Heart right ventricle (tissue), 16 donors: Measurements from ENCODE around the gene CGREF1. TPM values are rescaled to one million over a fixed set of nuclear protein-coding genes. Genes with fewer than 3 reads are reported as not detected.
A peak's percentile ranks its signal among the peaks of the same experiment; 100 is the strongest.

Experiments
- ATAC-seq, 8 donors: fragments of 200-7000 bp; cut with Tn5 transposase; one replicate each; pipeline ENCODE4 v1.9.1; 2020; ENCODE audit warnings: mild to moderate bottlenecking in 8 of 8, moderate library complexity in 8 of 8, moderate number of reproducible peaks in 1 of 8
- DNase-seq, 2 donors: peaks; one replicate each; pipeline ENCODE4 v3.0.0-alpha.2; 2020
- H3K27ac ChIP-seq, 10 donors: fragments of 200-600 bp; sonication (generic) in 2 of 10; one replicate each; pipeline versions ENCODE4 v1.5.0 to v1.8.0; 2020 to 2022; ENCODE audit warnings: mild to moderate bottlenecking in 3 of 10
- H3K27me3 ChIP-seq, 7 donors: fragments of 200-600 bp; one replicate each; pipeline ENCODE4 v1.8.0; 2021 to 2022; ENCODE audit warnings: mild to moderate bottlenecking in 2 of 7
- H3K36me3 ChIP-seq, 9 donors: fragments of 200-600 bp; sonication (generic) in 1 of 9; one replicate each; pipeline versions ENCODE4 v1.5.0 to v1.8.0; 2020 to 2022; ENCODE audit warnings: mild to moderate bottlenecking in 2 of 9
- H3K4me1 ChIP-seq, 9 donors: fragments of 200-600 bp; sonication (generic) in 1 of 9; one replicate each; pipeline versions ENCODE4 v1.5.0 to v1.8.0; 2020 to 2022; ENCODE audit warnings: mild to moderate bottlenecking in 4 of 9
- H3K4me3 ChIP-seq, 10 donors: fragments of 200-600 bp; sonication (generic) in 2 of 10; one replicate each; pipeline versions ENCODE4 v1.5.0 to v1.8.0; 2020 to 2022; ENCODE audit warnings: mild to moderate bottlenecking in 7 of 10, moderate library complexity in 2 of 10
- H3K9me3 ChIP-seq, 11 donors: fragments of 200-600 bp in 10 of 11; sonication (generic) in 2 of 11; one replicate each; pipeline versions ENCODE4 v1.5.0 to v1.8.0; 2013 to 2022; ENCODE audit warnings: mild to moderate bottlenecking in 2 of 11, control low read depth in 1 of 11, moderate library complexity in 1 of 11
- CTCF ChIP-seq, 9 donors: fragments of 200-600 bp; sonication (generic) in 2 of 9; IDR thresholded peaks; one replicate each; pipeline versions ENCODE4 v1.5.0 to v1.8.0; 2021 to 2022; ENCODE audit warnings: antibody characterized with exemption in 9 of 9, mild to moderate bottlenecking in 5 of 9, moderate library complexity in 1 of 9
- whole genome bisulfite sequencing, 2 donors: extraction: QIAGEN DNeasy Blood & Tissue Kit; methylation state at CpG; one replicate each; pipeline ENCODE4 v1.1.7; 2013; ENCODE audit warnings: inconsistent platforms in 1 of 2; 5-methylcytosine and 5-hydroxymethylcytosine counted together
- intact Hi-C, 10 donors: fragments of 100-400 bp; cut with DNase I; formaldehyde crosslinking; loops; one replicate each; pipeline versions ENCODE4 v1.11.1 to v1.14.2; 2022
- polyA plus RNA-seq, 2 donors: library from polyadenylated mRNA; stranded (reverse); fragments of 200-250 nt; gene quantifications; one replicate each; pipeline ENCODE4 v1.2.3, GENCODE V29; 2013
- total RNA-seq, 10 donors: library from RNA; stranded (reverse); fragmentation: NEBNext Ultra II Directional in 3 of 10; extraction: Animal tissue kit (Norgen Biotek cat#: 25700) in 3 of 10; gene quantifications; one replicate each; pipeline versions ENCODE4 v1.2.1 to v1.2.4, GENCODE V29; 2021 to 2023
- donor health status: Arrhythmogenic right ventricular cardiomyopathy.
- donor health status: ischemic (EF 13 %, LVEDD 7.1; RV severe dilation, severe dysfunction).
- donor health status: healthy with polysubstance abuse.
- donor health status: DM: no; HTN: yes; CAD: no.
- donor health status: DM: no; HTN: no; CAD: no.
- donor health status: ischemic (EF 25% LVEDD 6.9; RV normal size, moderate dysfunction).
- donor health status: ischemic (EF 25% LVEDD 5.7; RV mildly dilated, moderate dysfunction).
- donor health status: healthy.
- donor health status: DM: yes; HTN: yes; CAD: no.
- donor health status: Ischemic cardiomyopathy.
- donor health status: ischemic (EF 35%, LVEDD 5.7; RV mildly dilated, moderate dysfunction).
- donor health status: nonischemic (EF 11% LVEDD 7.7; RV severe dilation, severe dysfunction).
- donor health status: DM: yes; HTN: yes; CAD: no.
- donor health status: PGD.
- donor health status: ischemic (EF 29% LVEDD 5.4; RV normal size, mild dysfunction).
- donor health status: nonischemic (EF 23%, LVEDD 6.1; RV moderate dilation, normal function).

CGREF1 gene
- total and polyA plus RNA-seq, 12 donors: 0.21 to 1.2 (median 0.68) TPM

- WGBS, 2 donors: 73 to 74% methylated on average over 8 of the region's 8 CpGs
- no peaks in the 10 kb centered on the region for H3K9me3 ChIP-seq
- TF ChIP-seq CTCF (IDR thresholded peaks at IDR 0.05): no peak
- H3K36me3 ChIP-seq: peaks cover 0 to 53% (median 14%) of the 10 kb centered on the region in 9 donors
- H3K27ac ChIP-seq: peak overlapping the region in 7 of 10 donors; percentile 13 to 98 (median 97)
- H3K27me3 ChIP-seq: no peaks in the 10 kb centered on the region
- H3K4me3 ChIP-seq: peak overlapping the region in 9 of 10 donors; percentile 50 to 98 (median 87)
- DNase-seq (no peak), ATAC-seq (no peak)
- intact Hi-C loops: loop anchor here in 2 of 10 donors (2.0 kb wide), 1 partner anchor 19 kb away; the partner anchor contains the start of gene AGBL5 (in 2 of the 2)
- H3K4me1 ChIP-seq: peaks cover 10 to 66% (median 59%) of the 10 kb centered on the region in 9 donors
These were observed 48.8 kb downstream of the CGREF1 start for GRCh38 chr2:27069961-27070618.

GRCh38 chr2:27069436-27069835 lies 49.5 kb downstream of the CGREF1 start:
- peaks cover 10 to 60% (median 53%) of the 10 kb centered on the region in 9 donors for H3K4me1 ChIP-seq

GRCh38 chr2:27067385-27067784 lies 51.5 kb downstream of the CGREF1 start:
- intact Hi-C loops: no loop called here
- H3K4me1 ChIP-seq: peaks cover 10 to 50% (median 36%) of the 10 kb centered on the region in 9 donors
- ATAC-seq (no peak), DNase-seq (no peak)
- peaks cover 0 to 67% (median 14%) of the 10 kb centered on the region in 9 donors for H3K36me3 ChIP-seq
- no peak for TF ChIP-seq CTCF (IDR thresholded peaks at IDR 0.05)
- 87 to 95% methylated on average over 5 of the region's 5 CpGs for WGBS, 2 donors
- no peak overlapping the region for H3K4me3 ChIP-seq
- H3K27me3 ChIP-seq: no peaks in the 10 kb centered on the region
- no peak overlapping the region for H3K27ac ChIP-seq
- no peaks in the 10 kb centered on the region for H3K9me3 ChIP-seq

More at GRCh38 chr2:27069436-27069835, 49.5 kb downstream of the CGREF1 start:
- peak overlapping the region in 5 of 10 donors; percentile 25 to 97 (median 91) for H3K27ac ChIP-seq
- TF ChIP-seq CTCF (IDR thresholded peaks at IDR 0.05): no peak
- ATAC-seq (no peak), DNase-seq (no peak)
- peak overlapping the region in 2 of 10 donors; percentile 75 to 91 for H3K4me3 ChIP-seq
- no peaks in the 10 kb centered on the region for H3K27me3 ChIP-seq
- H3K9me3 ChIP-seq: no peaks in the 10 kb centered on the region
- peaks cover 0 to 60% (median 14%) of the 10 kb centered on the region in 9 donors for H3K36me3 ChIP-seq
- intact Hi-C loops: no loop called here
- 92 to 93% methylated on average over 6 of the region's 6 CpGs for WGBS, 2 donors

GRCh38 chr2:27065128-27065527 lies 53.8 kb downstream of the CGREF1 start:
- Histone ChIP-seq H3K36me3 (peaks cover 0 to 78% (median 14%) of the 10 kb centered on the region in 9 donors), H3K27ac (no peak overlapping the region)
- 86 to 87% methylated on average over 3 of the region's 3 CpGs for WGBS, 2 donors

More at GRCh38 chr2:27065128-27065527, 53.8 kb downstream of the CGREF1 start:
- H3K4me1 ChIP-seq: peaks cover 5 to 36% (median 21%) of the 10 kb centered on the region in 9 donors
- H3K27me3 ChIP-seq: no peaks in the 10 kb centered on the region
- H3K9me3 ChIP-seq: no peaks in the 10 kb centered on the region
- intact Hi-C loops: no loop called here
- TF ChIP-seq CTCF (IDR thresholded peaks at IDR 0.05): no peak
- DNase-seq (no peak), ATAC-seq (no peak)
- H3K4me3 ChIP-seq: no peak overlapping the region
